ENCODE data around the gene ALG10B. TPM values are rescaled to one million over a fixed set of nuclear protein-coding genes. Genes with fewer than 3 reads are reported as not detected.

ALG10B gene
- total and polyA plus RNA-seq, 2 donors (not counting 1 experiment from before 2014, with no cell fraction given) = 4.4 to 10.6 TPM

DNA sequence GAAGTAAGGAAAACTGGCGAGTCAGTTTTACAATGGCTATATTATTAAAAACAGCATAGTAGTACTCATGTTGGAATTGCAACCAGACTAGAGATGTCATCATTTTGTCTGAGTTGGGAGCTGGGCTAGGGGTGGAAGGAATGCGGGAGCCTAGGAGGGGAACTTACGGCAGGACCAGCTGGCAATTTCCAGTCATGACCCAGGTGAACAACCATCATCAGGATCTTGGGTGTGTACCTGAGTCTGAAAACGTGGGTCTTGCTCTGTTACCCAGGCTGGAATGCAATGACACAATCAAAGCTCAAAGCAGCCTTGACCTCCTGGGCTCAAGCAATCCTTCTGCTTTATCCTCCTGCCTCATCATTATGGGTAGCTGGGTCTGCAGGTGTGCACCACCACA is 50.9 kb downstream of the ALG10B start:
- no peak for DNase-seq
- H3K27ac Mint-ChIP-seq = no peak overlapping the region
- no peak overlapping the region for H3K4me2 ChIP-seq (replicated peaks; ENCODE audit: low read depth, low read length, poor library complexity, severe bottlenecking)
- H2AFZ ChIP-seq (ENCODE audit: insufficient read depth, low read depth, low read length, poor library complexity, severe bottlenecking) = no peak overlapping the region
- no peak overlapping the region for H3K4me3 ChIP-seq (ENCODE audit: control extremely low read depth in 1 of 5, extremely low read depth in 1 of 5, insufficient read depth in 1 of 5, low read depth in 2 of 5, low read length in 4 of 5)
- no peaks in the 10 kb centered on the region for H3K27me3 Mint-ChIP-seq
- no peak for ATAC-seq (ENCODE audit: low read depth)
- no peak overlapping the region for H3K27ac ChIP-seq (ENCODE audit: low read length in 2 of 2)
- ChIA-PET CTCF (no interaction called here), POLR2A (no interaction called here)
- TF ChIP-seq, protein P1, sequence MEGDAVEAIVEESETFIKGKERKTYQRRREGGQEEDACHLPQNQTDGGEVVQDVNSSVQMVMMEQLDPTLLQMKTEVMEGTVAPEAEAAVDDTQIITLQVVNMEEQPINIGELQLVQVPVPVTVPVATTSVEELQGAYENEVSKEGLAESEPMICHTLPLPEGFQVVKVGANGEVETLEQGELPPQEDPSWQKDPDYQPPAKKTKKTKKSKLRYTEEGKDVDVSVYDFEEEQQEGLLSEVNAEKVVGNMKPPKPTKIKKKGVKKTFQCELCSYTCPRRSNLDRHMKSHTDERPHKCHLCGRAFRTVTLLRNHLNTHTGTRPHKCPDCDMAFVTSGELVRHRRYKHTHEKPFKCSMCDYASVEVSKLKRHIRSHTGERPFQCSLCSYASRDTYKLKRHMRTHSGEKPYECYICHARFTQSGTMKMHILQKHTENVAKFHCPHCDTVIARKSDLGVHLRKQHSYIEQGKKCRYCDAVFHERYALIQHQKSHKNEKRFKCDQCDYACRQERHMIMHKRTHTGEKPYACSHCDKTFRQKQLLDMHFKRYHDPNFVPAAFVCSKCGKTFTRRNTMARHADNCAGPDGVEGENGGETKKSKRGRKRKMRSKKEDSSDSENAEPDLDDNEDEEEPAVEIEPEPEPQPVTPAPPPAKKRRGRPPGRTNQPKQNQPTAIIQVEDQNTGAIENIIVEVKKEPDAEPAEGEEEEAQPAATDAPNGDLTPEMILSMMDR (IDR thresholded peaks at IDR 0.05) = no peak
- no peak for TF ChIP-seq EZH2 (IDR thresholded peaks at IDR 0.05; ENCODE audit: borderline replicate concordance, insufficient read depth, low read depth, low read length, poor library complexity, severe bottlenecking)
- H3K4me1 ChIP-seq (ENCODE audit: control insufficient read depth in 2 of 2, insufficient read depth in 2 of 2, low read length in 2 of 2) = no peaks in the 10 kb centered on the region
- H4K20me1 ChIP-seq (ENCODE audit: control insufficient read depth, insufficient read depth, low read length, poor library complexity, severe bottlenecking) = no peaks in the 10 kb centered on the region
- 83% methylated on average over 3 of the region's 4 CpGs for WGBS (ENCODE audit: insufficient coverage)
- H3K4me3 Mint-ChIP-seq = no peak overlapping the region
- H3K36me3 ChIP-seq (replicated peaks in 1 of 2; ENCODE audit: control extremely low read depth in 1 of 2, control insufficient read depth in 1 of 2, extremely low read depth in 1 of 2, insufficient read depth in 2 of 2, low read length in 1 of 2) = no peaks in the 10 kb centered on the region
- H3K9me3 Mint-ChIP-seq (ENCODE audit: insufficient read depth) = peaks cover 4% of the 10 kb centered on the region
- peaks cover 0 to 3% (median 0%) of the 10 kb centered on the region in 3 donors for H3K9me3 ChIP-seq (ENCODE audit: control extremely low read depth in 1 of 3, control insufficient read depth in 2 of 3, insufficient read depth in 1 of 3, low read length in 2 of 3)
- no peaks in the 10 kb centered on the region for H3K27me3 ChIP-seq (replicated peaks in 1 of 4; ENCODE audit: control extremely low read depth in 1 of 4, control insufficient read depth in 3 of 4, insufficient read depth in 4 of 4, low read length in 3 of 4)
- H3K4me1 Mint-ChIP-seq = no peaks in the 10 kb centered on the region
- intact Hi-C loops (cut with micrococcal nuclease) = no loop called here
- no peak overlapping the region for H3K9ac ChIP-seq (ENCODE audit: low read length)
- H3K79me2 ChIP-seq (ENCODE audit: control insufficient read depth, insufficient read depth, low read length) = no peaks in the 10 kb centered on the region

DNA sequence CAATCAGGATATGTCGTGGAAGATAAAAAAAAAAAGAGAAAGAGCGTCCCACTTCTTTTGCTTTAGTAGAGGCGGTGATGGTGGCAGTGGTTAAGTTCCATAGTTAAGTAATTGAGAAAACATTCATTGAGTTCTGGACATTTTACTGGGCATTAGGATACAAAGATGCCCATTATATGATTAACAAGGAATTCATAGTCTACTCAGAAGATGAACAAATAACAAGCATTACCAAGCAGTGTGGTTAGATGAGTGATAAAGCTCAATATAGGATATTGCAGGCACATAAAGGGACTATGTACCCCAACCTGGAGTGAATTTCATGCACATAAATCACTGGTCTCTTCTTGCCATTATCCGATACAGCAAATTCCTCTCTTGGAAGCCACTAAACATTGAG is 53.7 kb downstream of the ALG10B start:
- CTCF ChIA-PET = no interaction called here
- WGBS (ENCODE audit: insufficient coverage) = no CpG with 5 or more reads among the region's 4 CpGs

More for the DNA sequence above, 53.7 kb downstream of the ALG10B start:
- Mint-ChIP-seq H3K4me3 (no peak overlapping the region), H3K4me1 (no peaks in the 10 kb centered on the region), H3K9me3 (ENCODE audit: insufficient read depth) (peaks cover 5% of the 10 kb centered on the region), H3K27me3 (no peaks in the 10 kb centered on the region), H3K27ac (no peak overlapping the region)
- intact Hi-C loops (cut with micrococcal nuclease) = no loop called here
- no peak overlapping the region for H3K9ac ChIP-seq (ENCODE audit: low read length)
- no peaks in the 10 kb centered on the region for H3K79me2 ChIP-seq (ENCODE audit: control insufficient read depth, insufficient read depth, low read length)
- POLR2A ChIA-PET = no interaction called here
- H3K36me3 ChIP-seq (replicated peaks in 1 of 2; ENCODE audit: control extremely low read depth in 1 of 2, control insufficient read depth in 1 of 2, extremely low read depth in 1 of 2, insufficient read depth in 2 of 2, low read length in 1 of 2) = no peaks in the 10 kb centered on the region
- no peaks in the 10 kb centered on the region for H4K20me1 ChIP-seq (ENCODE audit: control insufficient read depth, insufficient read depth, low read length, poor library complexity, severe bottlenecking)
- no peak for ATAC-seq (ENCODE audit: low read depth)
- H3K27ac ChIP-seq (ENCODE audit: low read length in 2 of 2) = no peak overlapping the region
- H3K27me3 ChIP-seq (replicated peaks in 1 of 4; ENCODE audit: control extremely low read depth in 1 of 4, control insufficient read depth in 3 of 4, insufficient read depth in 4 of 4, low read length in 3 of 4) = no peaks in the 10 kb centered on the region
- H3K9me3 ChIP-seq (ENCODE audit: control extremely low read depth in 1 of 3, control insufficient read depth in 2 of 3, insufficient read depth in 1 of 3, low read length in 2 of 3) = peaks cover 0 to 3% (median 0%) of the 10 kb centered on the region in 3 donors
- no peak overlapping the region for H2AFZ ChIP-seq (ENCODE audit: insufficient read depth, low read depth, low read length, poor library complexity, severe bottlenecking)
- no peak for TF ChIP-seq EZH2 (IDR thresholded peaks at IDR 0.05; ENCODE audit: borderline replicate concordance, insufficient read depth, low read depth, low read length, poor library complexity, severe bottlenecking)
- TF ChIP-seq, protein P1 (IDR thresholded peaks at IDR 0.05) = no peak
- H3K4me1 ChIP-seq (ENCODE audit: control insufficient read depth in 2 of 2, insufficient read depth in 2 of 2, low read length in 2 of 2) = no peaks in the 10 kb centered on the region
- DNase-seq = no peak
- no peak overlapping the region for H3K4me2 ChIP-seq (replicated peaks; ENCODE audit: low read depth, low read length, poor library complexity, severe bottlenecking)
- no peak overlapping the region for H3K4me3 ChIP-seq (ENCODE audit: control extremely low read depth in 1 of 5, extremely low read depth in 1 of 5, insufficient read depth in 1 of 5, low read depth in 2 of 5, low read length in 4 of 5)

Measured in B cell (primary cell).